GM13977 (cell line): ENCODE measurements around the gene PHB1.

Experiments
- DNase-seq: peaks from one replicate; pipeline ENCODE4 v3.0.0; 2012; ENCODE audit warnings: low spot score
- CTCF ChIP-seq: IDR thresholded peaks from 2 replicates; pipeline ENCODE4 v1.5.1; 2012; ENCODE audit warnings: mild to moderate bottlenecking, control low read depth; ENCODE audit not compliant: insufficient read depth; ENCODE audit errors: extremely low read depth, missing control alignments
- in situ Hi-C: fragments of 300-500 bp; cut with MboI; formaldehyde crosslinking; loops from one replicate; pipeline ENCODE4 v1.12.0; 2022; ENCODE audit warnings: low sequenced_read_pairs, low pct_unique_long_range_greater_than_20kb, mixed read lengths, inconsistent platforms; ENCODE audit not compliant: unreplicated experiment

Gene PHB1

GRCh38 chr17:49414622-49415350, at the start of gene PHB1:
Gene PHB1, minus strand, starts transcription at chr17:49414882. Its CDS starts 1,618 bp downstream, at chr17:49413264.
- in situ Hi-C loops: no loop called here
- DNase-seq: peak; percentile 96

GRCh38 chr17:49464049-49464448, 49.4 kb upstream of the PHB1 start:
- no peak for DNase-seq
- no peak for TF ChIP-seq CTCF
- in situ Hi-C loops: no loop called here

More at GRCh38 chr17:49414622-49415350, at the start of gene PHB1:
- no peak for TF ChIP-seq CTCF

- in situ Hi-C loops: no loop called here
- TF ChIP-seq CTCF: no peak
- no peak for DNase-seq
Observed at GRCh38 chr17:49461580-49461979, 46.9 kb upstream of the PHB1 start.

- no peak for DNase-seq
- no peak for TF ChIP-seq CTCF
- in situ Hi-C loops: no loop called here
Observed at GRCh38 chr17:49460401-49460800, 45.7 kb upstream of the PHB1 start.

- in situ Hi-C loops: no loop called here
- TF ChIP-seq CTCF: no peak
- DNase-seq: no peak
Observed at GRCh38 chr17:49459401-49459984, 44.8 kb upstream of the PHB1 start.

GRCh38 chr17:49457564-49458535, 43.2 kb upstream of the PHB1 start:
- DNase-seq: no peak
- TF ChIP-seq CTCF: no peak
- in situ Hi-C loops: no loop called here
